ENCODE results near the gene UVRAG. TPM values are rescaled to one million over a fixed set of nuclear protein-coding genes. Genes with fewer than 3 reads are reported as not detected.

Gene UVRAG
- total and polyA plus RNA-seq, 4 donors, result 7.9 to 47.0 (median 20.1) TPM

GRCh38 chr11:75944515-75944914 lies 129.5 kb downstream of the UVRAG start:
- H3K4me1 ChIP-seq (ENCODE audit: control insufficient read depth in 1 of 2, insufficient read depth in 2 of 2, low read length in 2 of 2), result peaks cover 3 to 5% of the 10 kb centered on the region in 2 donors
- no peak for ATAC-seq (ENCODE audit: low FRiP score)
- 96 to 100% methylated on average over 3 of the region's 3 CpGs for WGBS, 2 donors

GRCh38 chr11:75945446-75945845 lies 130.4 kb downstream of the UVRAG start:
- Histone ChIP-seq H3K4me1 (ENCODE audit: control insufficient read depth in 1 of 2, insufficient read depth in 2 of 2, low read length in 2 of 2) (peaks cover 3 to 5% of the 10 kb centered on the region in 2 donors), H3K9me3 (ENCODE audit: control insufficient read depth, low read length) (no peaks in the 10 kb centered on the region), H3K27ac (ENCODE audit: low read depth in 1 of 2, low read length in 2 of 2) (no peak overlapping the region), H3K36me3 (ENCODE audit: control insufficient read depth in 1 of 2, insufficient read depth in 2 of 2, low read length in 1 of 2) (no peaks in the 10 kb centered on the region), H3K4me3 (ENCODE audit: low read length in 2 of 2) (no peak overlapping the region), H3K27me3 (ENCODE audit: control insufficient read depth in 1 of 2, insufficient read depth in 2 of 2, low read length in 1 of 2) (no peaks in the 10 kb centered on the region)
- DNase-seq, result no peak
- no peak for ATAC-seq (ENCODE audit: low FRiP score)
- intact Hi-C loops (cut with DNase I), result no loop called here
- 89 to 94% methylated on average over 1 of the region's 1 CpG for WGBS, 2 donors

More at GRCh38 chr11:75944515-75944914, 129.5 kb downstream of the UVRAG start:
- no peak overlapping the region for H3K27ac ChIP-seq (ENCODE audit: low read depth in 1 of 2, low read length in 2 of 2)
- H3K36me3 ChIP-seq (ENCODE audit: control insufficient read depth in 1 of 2, insufficient read depth in 2 of 2, low read length in 1 of 2), result no peaks in the 10 kb centered on the region
- no peaks in the 10 kb centered on the region for H3K9me3 ChIP-seq (ENCODE audit: control insufficient read depth, low read length)
- intact Hi-C loops (cut with DNase I), result no loop called here
- no peak for DNase-seq
- H3K4me3 ChIP-seq (ENCODE audit: low read length in 2 of 2), result no peak overlapping the region
- no peaks in the 10 kb centered on the region for H3K27me3 ChIP-seq (ENCODE audit: control insufficient read depth in 1 of 2, insufficient read depth in 2 of 2, low read length in 1 of 2)

DNA sequence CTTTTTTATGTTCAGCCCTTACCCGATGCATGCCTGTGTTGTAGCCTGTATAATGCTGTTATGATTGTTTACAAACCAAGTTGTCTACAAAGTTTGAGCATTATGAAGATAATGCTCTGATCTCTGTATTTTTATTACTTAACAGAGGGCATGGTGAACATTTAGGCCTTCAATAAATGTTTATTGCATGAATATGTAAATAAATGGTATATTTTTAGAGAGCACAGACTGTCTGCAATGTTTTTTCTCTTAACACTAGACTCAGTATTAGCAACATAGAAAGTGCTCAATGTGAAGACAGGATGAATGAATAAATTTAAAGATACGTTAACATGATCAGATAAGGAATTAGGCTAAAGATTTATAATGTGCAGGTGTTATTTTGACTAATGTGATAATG lies 130.9 kb downstream of the UVRAG start:
- 79 to 88% methylated on average over 2 of the region's 2 CpGs for WGBS, 2 donors
- ATAC-seq (ENCODE audit: low FRiP score), result no peak
- intact Hi-C loops (cut with DNase I), result no loop called here
- no peaks in the 10 kb centered on the region for H3K36me3 ChIP-seq (ENCODE audit: control insufficient read depth in 1 of 2, insufficient read depth in 2 of 2, low read length in 1 of 2)
- H3K9me3 ChIP-seq (ENCODE audit: control insufficient read depth, low read length), result no peaks in the 10 kb centered on the region
- no peak overlapping the region for H3K4me3 ChIP-seq (ENCODE audit: low read length in 2 of 2)
- H3K27me3 ChIP-seq (ENCODE audit: control insufficient read depth in 1 of 2, insufficient read depth in 2 of 2, low read length in 1 of 2), result no peaks in the 10 kb centered on the region
- no peak overlapping the region for H3K27ac ChIP-seq (ENCODE audit: low read depth in 1 of 2, low read length in 2 of 2)
- peaks cover 3 to 5% of the 10 kb centered on the region in 2 donors for H3K4me1 ChIP-seq (ENCODE audit: control insufficient read depth in 1 of 2, insufficient read depth in 2 of 2, low read length in 2 of 2)
- no peak for DNase-seq

DNA sequence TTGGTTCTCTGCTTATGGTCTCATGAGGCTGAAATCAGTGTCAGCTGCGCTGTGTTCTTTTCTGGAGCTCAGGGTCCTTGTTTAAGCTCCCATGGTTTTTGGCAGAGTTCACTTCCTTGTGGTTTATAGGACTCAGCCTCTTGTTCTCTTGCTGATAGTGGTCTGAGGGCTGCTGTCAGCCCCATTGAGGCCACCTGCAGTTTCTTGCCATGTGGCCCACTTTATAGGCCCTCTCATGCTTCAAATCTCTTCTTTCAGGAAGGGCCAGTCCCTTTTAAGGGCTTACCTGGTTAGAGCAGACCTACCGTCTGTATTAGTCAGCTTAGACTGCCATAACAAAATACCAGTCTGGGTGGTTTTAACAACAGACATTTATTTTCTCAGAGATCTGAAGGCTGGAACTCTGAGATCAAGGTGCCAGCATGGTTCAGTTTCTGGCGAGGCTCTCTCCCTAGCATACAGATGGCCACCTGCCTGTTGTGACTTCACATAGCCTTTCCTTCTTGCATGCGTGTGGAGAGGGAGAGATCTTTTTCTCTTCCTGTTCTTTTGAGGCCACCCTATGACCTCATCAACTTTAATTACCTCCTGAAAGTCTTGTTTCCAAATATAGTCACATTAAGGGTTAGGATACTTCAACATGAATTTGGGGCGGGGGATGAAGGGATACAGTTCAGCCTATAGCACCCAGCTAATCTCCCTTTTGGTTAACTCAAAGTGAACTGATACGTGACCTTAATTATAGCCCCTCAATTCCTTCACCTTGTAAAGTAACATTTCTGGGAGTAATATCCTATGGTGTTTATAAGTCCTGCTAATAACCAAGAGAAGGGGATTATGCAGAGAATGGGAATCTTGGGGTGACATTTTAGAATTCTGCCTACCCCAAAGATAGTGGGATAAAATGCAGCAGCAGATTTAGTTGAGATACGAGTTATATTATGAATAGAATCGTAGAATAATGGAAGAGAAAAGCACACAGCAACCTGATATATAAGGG lies 131.8 kb downstream of the UVRAG start:
- Histone ChIP-seq H3K36me3 (ENCODE audit: control insufficient read depth in 1 of 2, insufficient read depth in 2 of 2, low read length in 1 of 2) (no peaks in the 10 kb centered on the region), H3K27me3 (ENCODE audit: control insufficient read depth in 1 of 2, insufficient read depth in 2 of 2, low read length in 1 of 2) (no peaks in the 10 kb centered on the region), H3K27ac (ENCODE audit: low read depth in 1 of 2, low read length in 2 of 2) (peak overlapping the region in 1 of 2 donors; percentile 17), H3K4me3 (ENCODE audit: low read length in 2 of 2) (no peak overlapping the region), H3K4me1 (ENCODE audit: control insufficient read depth in 1 of 2, insufficient read depth in 2 of 2, low read length in 2 of 2) (peaks cover 3 to 5% of the 10 kb centered on the region in 2 donors), H3K9me3 (ENCODE audit: control insufficient read depth, low read length) (no peaks in the 10 kb centered on the region)
- intact Hi-C loops (cut with DNase I), result no loop called here
- DNase-seq (no peak), ATAC-seq (ENCODE audit: low FRiP score) (no peak)
- 59 to 67% methylated on average over 8 of the region's 8 CpGs for WGBS, 2 donors

- Histone ChIP-seq H3K36me3 (ENCODE audit: control insufficient read depth in 1 of 2, insufficient read depth in 2 of 2, low read length in 1 of 2) (no peaks in the 10 kb centered on the region), H3K4me1 (ENCODE audit: control insufficient read depth in 1 of 2, insufficient read depth in 2 of 2, low read length in 2 of 2) (peaks cover 3 to 5% of the 10 kb centered on the region in 2 donors), H3K27me3 (ENCODE audit: control insufficient read depth in 1 of 2, insufficient read depth in 2 of 2, low read length in 1 of 2) (no peaks in the 10 kb centered on the region), H3K27ac (ENCODE audit: low read depth in 1 of 2, low read length in 2 of 2) (no peak overlapping the region), H3K9me3 (ENCODE audit: control insufficient read depth, low read length) (no peaks in the 10 kb centered on the region), H3K4me3 (ENCODE audit: low read length in 2 of 2) (no peak overlapping the region)
- intact Hi-C loops (cut with DNase I), result no loop called here
- DNase-seq, result no peak
- 73 to 76% methylated on average over 6 of the region's 6 CpGs for WGBS, 2 donors
- ATAC-seq (ENCODE audit: low FRiP score), result no peak
Measured at GRCh38 chr11:75949023-75949672, 134.1 kb downstream of the UVRAG start.

GRCh38 chr11:75950141-75950540 lies 135.1 kb downstream of the UVRAG start:
- H3K36me3 ChIP-seq (ENCODE audit: control insufficient read depth in 1 of 2, insufficient read depth in 2 of 2, low read length in 1 of 2), result no peaks in the 10 kb centered on the region
- no peak overlapping the region for H3K4me3 ChIP-seq (ENCODE audit: low read length in 2 of 2)
- intact Hi-C loops (cut with DNase I), result no loop called here
- H3K9me3 ChIP-seq (ENCODE audit: control insufficient read depth, low read length), result no peaks in the 10 kb centered on the region
- no peak for ATAC-seq (ENCODE audit: low FRiP score)
- H3K4me1 ChIP-seq (ENCODE audit: control insufficient read depth in 1 of 2, insufficient read depth in 2 of 2, low read length in 2 of 2), result peaks cover 3 to 12% of the 10 kb centered on the region in 2 donors
- 92 to 93% methylated on average over 6 of the region's 6 CpGs for WGBS, 2 donors
- H3K27ac ChIP-seq (ENCODE audit: low read depth in 1 of 2, low read length in 2 of 2), result no peak overlapping the region
- peak in 1 of 2 donors; percentile 12 for DNase-seq
- H3K27me3 ChIP-seq (ENCODE audit: control insufficient read depth in 1 of 2, insufficient read depth in 2 of 2, low read length in 1 of 2), result no peaks in the 10 kb centered on the region

DNA sequence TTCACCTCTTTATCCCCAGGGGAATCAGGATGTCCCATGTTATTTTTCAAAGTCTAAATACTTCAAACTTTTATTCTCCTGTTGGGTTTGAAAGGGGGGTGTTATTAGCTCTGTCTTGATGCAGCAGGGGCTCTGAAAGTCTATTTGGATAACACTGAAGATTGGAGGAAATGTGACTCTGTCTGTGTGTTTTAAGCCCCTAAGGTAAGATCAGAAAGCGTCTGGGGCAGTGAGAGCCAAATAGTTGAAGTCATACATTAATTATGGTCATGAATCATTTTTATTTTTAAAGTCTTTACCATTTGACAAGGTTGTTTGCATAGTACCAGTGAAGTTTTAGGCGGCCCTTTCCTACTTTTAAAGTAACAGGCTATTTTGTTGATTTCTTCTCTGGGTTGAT lies 139.0 kb downstream of the UVRAG start:
- Histone ChIP-seq H3K9me3 (ENCODE audit: control insufficient read depth, low read length) (no peaks in the 10 kb centered on the region), H3K4me3 (ENCODE audit: low read length in 2 of 2) (no peak overlapping the region), H3K36me3 (ENCODE audit: control insufficient read depth in 1 of 2, insufficient read depth in 2 of 2, low read length in 1 of 2) (no peaks in the 10 kb centered on the region), H3K27me3 (ENCODE audit: control insufficient read depth in 1 of 2, insufficient read depth in 2 of 2, low read length in 1 of 2) (no peaks in the 10 kb centered on the region), H3K27ac (ENCODE audit: low read depth in 1 of 2, low read length in 2 of 2) (no peak overlapping the region), H3K4me1 (ENCODE audit: control insufficient read depth in 1 of 2, insufficient read depth in 2 of 2, low read length in 2 of 2) (peaks cover 0 to 7% of the 10 kb centered on the region in 2 donors)
- WGBS, 2 donors, result 6 to 18% methylated on average over 2 of the region's 2 CpGs
- ATAC-seq (ENCODE audit: low FRiP score) (no peak), DNase-seq (no peak)
- intact Hi-C loops (cut with DNase I), result no loop called here

GRCh38 chr11:75955443-75955842 lies 140.4 kb downstream of the UVRAG start:
- H3K4me3 ChIP-seq (ENCODE audit: low read length in 2 of 2), result no peak overlapping the region
- ATAC-seq (ENCODE audit: low FRiP score) (no peak), DNase-seq (peak in 1 of 2 donors; percentile 23)
- intact Hi-C loops (cut with DNase I), result no loop called here
- no peak overlapping the region for H3K27ac ChIP-seq (ENCODE audit: low read depth in 1 of 2, low read length in 2 of 2)
- H3K27me3 ChIP-seq (ENCODE audit: control insufficient read depth in 1 of 2, insufficient read depth in 2 of 2, low read length in 1 of 2), result no peaks in the 10 kb centered on the region
- H3K36me3 ChIP-seq (ENCODE audit: control insufficient read depth in 1 of 2, insufficient read depth in 2 of 2, low read length in 1 of 2), result no peaks in the 10 kb centered on the region
- 63 to 73% methylated on average over 5 of the region's 5 CpGs for WGBS, 2 donors
- H3K9me3 ChIP-seq (ENCODE audit: control insufficient read depth, low read length), result no peaks in the 10 kb centered on the region
- peaks cover 0 to 7% of the 10 kb centered on the region in 2 donors for H3K4me1 ChIP-seq (ENCODE audit: control insufficient read depth in 1 of 2, insufficient read depth in 2 of 2, low read length in 2 of 2)
